Right atrium auricular region (tissue), 2 donors: ENCODE data around the gene GMDS. TPM values are rescaled to one million over a fixed set of nuclear protein-coding genes. Genes with fewer than 3 reads are reported as not detected.

ENCODE experiments used
- DNase-seq: peaks from one replicate; pipeline ENCODE4 v3.0.0-alpha.2; 2019; ENCODE audit warnings: low spot score
- H3K27ac ChIP-seq, 2 donors: fragments of 200-600 bp; sonication (generic); 1 replicate in 1 of 2; 2 replicates in 1 of 2; pipeline ENCODE4 v1.5.1; 2016 to 2019
- H3K27me3 ChIP-seq, 2 donors: fragments of 200-600 bp; sonication (generic); one replicate each; pipeline versions ENCODE4 v1.5.1 to v1.6.0; 2017 to 2019
- H3K36me3 ChIP-seq: fragments of 200-600 bp; sonication (generic); one replicate; pipeline ENCODE4 v1.5.1; 2016
- H3K4me1 ChIP-seq, 2 donors: fragments of 200-600 bp; sonication (generic); one replicate each; pipeline versions ENCODE4 v1.5.1 to v1.6.0; 2017 to 2019
- H3K4me3 ChIP-seq, 2 donors: fragments of 200-600 bp; sonication (generic); 1 replicate in 1 of 2; 2 replicates in 1 of 2; pipeline ENCODE4 v1.5.1; 2017 to 2019; ENCODE audit warnings: mild to moderate bottlenecking in 1 of 2, moderate library complexity in 1 of 2
- H3K9me3 ChIP-seq, 2 donors: fragments of 200-600 bp; sonication (generic); one replicate each; pipeline ENCODE4 v1.5.1; 2019
- CTCF ChIP-seq, 2 donors: fragments of 200-600 bp; sonication (generic); IDR thresholded peaks; one replicate each; pipeline ENCODE4 v1.5.1; 2019; ENCODE audit warnings: antibody characterized with exemption in 2 of 2
- total RNA-seq, 2 donors: library from RNA; depleted of rRNA; stranded (reverse); fragments of >200 nt; gene quantifications; one replicate each; pipeline ENCODE4 v1.1.0, GENCODE V29; 2016

The GMDS gene
- total RNA-seq, 2 donors from 2014 or later, result 11.1 to 11.8 TPM

- no peaks in the 10 kb centered on the region for H3K27me3 ChIP-seq
- H3K4me3 ChIP-seq, result no peak overlapping the region
- H3K36me3 ChIP-seq, result no peaks in the 10 kb centered on the region
- H3K9me3 ChIP-seq, result peaks cover 0 to 6% of the 10 kb centered on the region in 2 donors
- no peaks in the 10 kb centered on the region for H3K4me1 ChIP-seq
- no peak for TF ChIP-seq CTCF (IDR thresholded peaks at IDR 0.05)
- no peak overlapping the region for H3K27ac ChIP-seq
- no peak for DNase-seq
Measured at GRCh38 chr6:1747003-1747402, 498.4 kb downstream of the GMDS start.

GRCh38 chr6:1745814-1746213 lies 499.6 kb downstream of the GMDS start:
- Histone ChIP-seq H3K36me3 (no peaks in the 10 kb centered on the region), H3K27ac (no peak overlapping the region), H3K4me1 (no peaks in the 10 kb centered on the region), H3K9me3 (peaks cover 0 to 1% of the 10 kb centered on the region in 2 donors), H3K27me3 (no peaks in the 10 kb centered on the region), H3K4me3 (no peak overlapping the region)
- no peak for DNase-seq
- no peak for TF ChIP-seq CTCF (IDR thresholded peaks at IDR 0.05)

GRCh38 chr6:1744543-1744942 lies 500.9 kb downstream of the GMDS start:
- H3K27me3 ChIP-seq, result no peaks in the 10 kb centered on the region
- no peak overlapping the region for H3K4me3 ChIP-seq
- no peaks in the 10 kb centered on the region for H3K36me3 ChIP-seq
- no peaks in the 10 kb centered on the region for H3K4me1 ChIP-seq
- no peaks in the 10 kb centered on the region for H3K9me3 ChIP-seq
- no peak for TF ChIP-seq CTCF (IDR thresholded peaks at IDR 0.05)
- no peak for DNase-seq
- H3K27ac ChIP-seq, result no peak overlapping the region

GRCh38 chr6:1739680-1740079 lies 505.7 kb downstream of the GMDS start:
- TF ChIP-seq CTCF (IDR thresholded peaks at IDR 0.05), result no peak
- DNase-seq, result no peak

GRCh38 chr6:1739220-1739619 lies 506.2 kb downstream of the GMDS start:
- H3K4me1 ChIP-seq, result no peaks in the 10 kb centered on the region
- H3K27ac ChIP-seq, result no peak overlapping the region
- TF ChIP-seq CTCF (IDR thresholded peaks at IDR 0.05), result no peak
- H3K27me3 ChIP-seq, result no peaks in the 10 kb centered on the region
- H3K36me3 ChIP-seq, result no peaks in the 10 kb centered on the region
- H3K4me3 ChIP-seq, result no peak overlapping the region
- H3K9me3 ChIP-seq, result no peaks in the 10 kb centered on the region
- no peak for DNase-seq

More at GRCh38 chr6:1739680-1740079, 505.7 kb downstream of the GMDS start:
- H3K36me3 ChIP-seq, result no peaks in the 10 kb centered on the region
- no peak overlapping the region for H3K27ac ChIP-seq
- no peaks in the 10 kb centered on the region for H3K27me3 ChIP-seq
- no peaks in the 10 kb centered on the region for H3K4me1 ChIP-seq
- H3K9me3 ChIP-seq, result no peaks in the 10 kb centered on the region
- no peak overlapping the region for H3K4me3 ChIP-seq

- DNase-seq, result no peak
- H3K9me3 ChIP-seq, result no peaks in the 10 kb centered on the region
- H3K36me3 ChIP-seq, result no peaks in the 10 kb centered on the region
- no peaks in the 10 kb centered on the region for H3K4me1 ChIP-seq
- no peak overlapping the region for H3K27ac ChIP-seq
- no peak for TF ChIP-seq CTCF (IDR thresholded peaks at IDR 0.05)
- H3K27me3 ChIP-seq, result no peaks in the 10 kb centered on the region
- no peak overlapping the region for H3K4me3 ChIP-seq
Measured at GRCh38 chr6:1738558-1739081, 506.8 kb downstream of the GMDS start.
